Ovary (tissue), 3 donors: ENCODE measurements around the gene GSKIP.

Experiments used
- CTCF ChIP-seq, 3 donors: fragments of 450-650 bp in 2 of 3; fragments of 200-600 bp in 1 of 3; IDR thresholded peaks; one replicate each; pipeline versions ENCODE4 v1.5.1 to v1.8.0; 2016 to 2022; ENCODE audit warnings: antibody characterized with exemption in 3 of 3, mild to moderate bottlenecking in 1 of 3
- EP300 ChIP-seq: sonication (generic); formaldehyde crosslinking; IDR thresholded peaks from one replicate; pipeline ENCODE4 v1.6.1; 2017; ENCODE audit warnings: antibody characterized with exemption
- POLR2A ChIP-seq: fragments of 450-650 bp; IDR thresholded peaks from one replicate; pipeline ENCODE4 v1.6.1; 2017; ENCODE audit warnings: antibody characterized with exemption, mild to moderate bottlenecking, moderate library complexity
- donor health status: DM: no; HTN: no; CAD: no.

- no peak for TF ChIP-seq CTCF (IDR thresholded peaks at IDR 0.05)
- TF ChIP-seq EP300, result no peak
- no peak for TF ChIP-seq POLR2A
Measured at GRCh38 chr14:96399405-96399804, 36.1 kb downstream of the GSKIP start.
